ENCODE measurements around the gene CRYZL1. TPM values are rescaled to one million over a fixed set of nuclear protein-coding genes. Genes with fewer than 3 reads are reported as not detected.

CRYZL1 gene
- total and polyA plus RNA-seq, 8 donors, result 8.5 to 23.0 (median 13.9) TPM

DNA sequence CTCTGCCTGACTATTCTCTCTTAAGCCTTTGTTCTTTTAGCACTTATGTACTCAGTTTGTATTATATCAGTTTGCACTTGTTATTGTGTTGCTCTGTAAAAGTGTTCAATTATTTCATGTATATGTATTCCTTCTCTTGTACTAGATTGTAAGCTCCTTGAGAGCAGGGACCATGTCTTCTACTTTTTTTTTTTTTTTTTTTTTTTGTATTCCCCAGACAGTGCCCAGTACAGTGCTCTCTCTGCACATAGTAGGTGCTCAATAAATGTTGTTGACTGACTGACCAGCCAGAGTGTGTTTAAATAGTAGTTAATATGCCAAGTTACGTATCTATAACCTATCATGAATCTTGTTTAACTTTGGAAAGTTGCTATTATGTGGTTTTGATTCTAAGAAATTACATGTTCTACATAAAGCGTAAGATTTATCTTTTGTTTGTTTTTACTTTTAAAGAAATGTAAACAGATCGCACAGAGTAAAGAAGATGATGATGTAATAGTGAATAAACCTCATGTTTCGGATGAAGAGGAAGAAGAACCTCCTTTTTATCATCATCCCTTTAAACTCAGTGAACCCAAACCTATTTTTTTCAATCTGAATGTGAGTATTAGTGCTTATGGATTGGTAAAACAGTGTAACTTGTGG, 82.6 kb downstream of the CRYZL1 start:
- FAIRE-seq, result no peak
- no peak for DNase-seq
- ATAC-seq, result no peak
- Histone ChIP-seq H3K4me3 (no peak overlapping the region), H3K9me3 (no peaks in the 10 kb centered on the region), H3K27me3 (no peaks in the 10 kb centered on the region), H3K4me1 (peaks cover 0 to 5% (median 3%) of the 10 kb centered on the region in 3 donors), H3K27ac (no peak overlapping the region), H3K36me3 (peaks cover 0 to 68% (median 39%) of the 10 kb centered on the region in 3 donors)
- intact Hi-C loops (cut with DNase I), result no loop called here
- WGBS, 2 donors, result 62% methylated on average over 4 of the region's 4 CpGs
- TF ChIP-seq, protein P1, sequence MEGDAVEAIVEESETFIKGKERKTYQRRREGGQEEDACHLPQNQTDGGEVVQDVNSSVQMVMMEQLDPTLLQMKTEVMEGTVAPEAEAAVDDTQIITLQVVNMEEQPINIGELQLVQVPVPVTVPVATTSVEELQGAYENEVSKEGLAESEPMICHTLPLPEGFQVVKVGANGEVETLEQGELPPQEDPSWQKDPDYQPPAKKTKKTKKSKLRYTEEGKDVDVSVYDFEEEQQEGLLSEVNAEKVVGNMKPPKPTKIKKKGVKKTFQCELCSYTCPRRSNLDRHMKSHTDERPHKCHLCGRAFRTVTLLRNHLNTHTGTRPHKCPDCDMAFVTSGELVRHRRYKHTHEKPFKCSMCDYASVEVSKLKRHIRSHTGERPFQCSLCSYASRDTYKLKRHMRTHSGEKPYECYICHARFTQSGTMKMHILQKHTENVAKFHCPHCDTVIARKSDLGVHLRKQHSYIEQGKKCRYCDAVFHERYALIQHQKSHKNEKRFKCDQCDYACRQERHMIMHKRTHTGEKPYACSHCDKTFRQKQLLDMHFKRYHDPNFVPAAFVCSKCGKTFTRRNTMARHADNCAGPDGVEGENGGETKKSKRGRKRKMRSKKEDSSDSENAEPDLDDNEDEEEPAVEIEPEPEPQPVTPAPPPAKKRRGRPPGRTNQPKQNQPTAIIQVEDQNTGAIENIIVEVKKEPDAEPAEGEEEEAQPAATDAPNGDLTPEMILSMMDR (IDR thresholded peaks at IDR 0.05), result no peak

DNA sequence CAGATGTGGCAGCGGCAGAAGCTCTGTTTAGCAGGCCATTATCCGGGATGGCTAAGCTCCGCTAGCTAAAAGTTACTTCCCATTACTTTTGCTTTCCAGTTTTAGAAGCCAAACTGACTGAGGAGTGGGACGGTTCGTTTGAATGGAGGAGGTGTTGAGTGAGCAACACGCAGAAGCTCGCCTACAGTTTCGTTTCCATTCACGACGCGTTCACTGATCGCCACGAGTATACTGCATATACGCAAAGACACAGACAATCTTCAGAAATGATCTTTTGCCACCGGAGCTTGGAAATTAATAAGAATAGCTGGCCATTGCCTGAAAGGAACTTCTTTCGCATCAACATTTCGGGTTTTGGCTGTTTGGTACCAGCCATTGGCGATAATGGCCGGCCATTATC, 84.1 kb downstream of the CRYZL1 start:
- no peak for DNase-seq
- ATAC-seq, result no peak
- Histone ChIP-seq H3K27me3 (no peaks in the 10 kb centered on the region), H3K4me3 (no peak overlapping the region), H3K4me1 (peaks cover 0 to 5% (median 3%) of the 10 kb centered on the region in 3 donors), H3K27ac (no peak overlapping the region), H3K9me3 (no peaks in the 10 kb centered on the region), H3K36me3 (peaks cover 0 to 83% (median 47%) of the 10 kb centered on the region in 3 donors)
- TF ChIP-seq, protein P1 (IDR thresholded peaks at IDR 0.05), result no peak
- WGBS, 2 donors, result 97 to 98% methylated on average over 19 of the region's 19 CpGs
- intact Hi-C loops (cut with DNase I), result no loop called here
- no peak for FAIRE-seq

DNA sequence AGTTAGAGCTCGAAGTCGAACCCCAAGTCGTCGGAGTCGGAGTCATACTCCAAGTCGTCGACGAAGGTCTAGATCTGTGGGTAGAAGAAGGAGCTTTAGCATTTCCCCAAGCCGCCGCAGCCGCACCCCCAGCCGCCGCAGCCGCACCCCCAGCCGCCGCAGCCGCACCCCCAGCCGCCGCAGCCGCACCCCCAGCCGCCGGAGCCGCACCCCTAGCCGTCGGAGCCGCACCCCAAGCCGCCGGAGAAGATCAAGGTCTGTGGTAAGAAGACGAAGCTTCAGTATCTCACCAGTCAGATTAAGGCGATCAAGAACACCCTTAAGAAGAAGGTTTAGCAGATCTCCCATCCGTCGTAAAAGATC, 86.6 kb downstream of the CRYZL1 start:
- no peaks in the 10 kb centered on the region for H3K9me3 ChIP-seq
- intact Hi-C loops (cut with DNase I), result no loop called here
- H3K4me3 ChIP-seq, result no peak overlapping the region
- peaks cover 0 to 87% (median 60%) of the 10 kb centered on the region in 3 donors for H3K36me3 ChIP-seq
- TF ChIP-seq, protein P1 (IDR thresholded peaks at IDR 0.05), result no peak
- WGBS, 2 donors, result 96 to 97% methylated on average over 32 of the region's 32 CpGs
- peaks cover 0 to 3% (median 0%) of the 10 kb centered on the region in 3 donors for H3K4me1 ChIP-seq
- H3K27me3 ChIP-seq, result no peaks in the 10 kb centered on the region
- DNase-seq (no peak), FAIRE-seq (no peak), ATAC-seq (no peak)
- H3K27ac ChIP-seq, result no peak overlapping the region

DNA sequence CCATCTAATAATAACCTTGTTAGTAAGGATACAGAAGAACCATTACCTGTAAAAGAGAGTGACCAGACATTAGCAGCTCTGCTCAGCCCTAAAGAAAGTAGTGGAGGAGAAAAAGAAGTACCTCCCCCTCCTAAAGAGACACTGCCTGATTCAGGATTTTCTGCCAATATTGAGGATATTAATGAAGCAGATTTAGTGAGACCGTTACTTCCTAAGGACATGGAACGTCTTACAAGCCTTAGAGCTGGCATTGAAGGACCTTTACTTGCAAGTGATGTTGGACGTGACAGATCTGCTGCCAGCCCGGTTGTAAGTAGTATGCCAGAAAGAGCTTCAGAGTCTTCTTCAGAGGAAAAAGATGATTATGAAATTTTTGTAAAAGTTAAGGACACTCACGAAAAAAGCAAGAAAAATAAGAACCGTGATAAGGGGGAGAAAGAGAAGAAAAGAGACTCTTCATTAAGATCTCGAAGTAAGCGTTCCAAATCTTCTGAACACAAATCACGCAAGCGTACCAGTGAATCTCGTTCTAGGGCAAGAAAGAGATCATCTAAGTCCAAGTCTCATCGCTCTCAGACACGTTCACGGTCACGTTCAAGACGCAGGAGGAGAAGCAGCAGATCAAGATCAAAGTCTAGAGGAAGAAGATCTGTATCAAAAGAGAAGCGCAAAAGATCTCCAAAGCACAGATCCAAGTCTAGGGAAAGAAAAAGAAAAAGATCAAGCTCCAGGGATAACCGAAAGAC, 87.1 kb downstream of the CRYZL1 start:
- H3K27me3 ChIP-seq, result no peaks in the 10 kb centered on the region
- 95% methylated on average over 18 of the region's 18 CpGs for WGBS, 2 donors
- H3K4me1 ChIP-seq, result peaks cover 0 to 3% (median 0%) of the 10 kb centered on the region in 3 donors
- DNase-seq, result no peak
- no peak overlapping the region for H3K4me3 ChIP-seq
- TF ChIP-seq, protein P1 (IDR thresholded peaks at IDR 0.05), result no peak
- no peaks in the 10 kb centered on the region for H3K9me3 ChIP-seq
- no peak for FAIRE-seq
- no peak for ATAC-seq
- intact Hi-C loops (cut with DNase I), result no loop called here
- H3K27ac ChIP-seq, result no peak overlapping the region
- H3K36me3 ChIP-seq, result peaks cover 0 to 87% (median 60%) of the 10 kb centered on the region in 3 donors
